GM12864 (cell line): ENCODE results near the gene TMEM150C.

Experiments
- DNase-seq: peaks from one replicate; pipeline ENCODE4 v3.0.0-alpha.2; 2011; ENCODE audit warnings: low read depth
- H3K4me3 ChIP-seq: 2 replicates; pipeline ENCODE4 v1.5.1; 2011; ENCODE audit warnings: mild to moderate bottlenecking, low read depth, low read length, control low read depth
- CTCF ChIP-seq: IDR thresholded peaks from 2 replicates; pipeline ENCODE4 v1.5.1; 2011; ENCODE audit warnings: low read depth, mild to moderate bottlenecking, moderate library complexity, low read length, control low read depth, inconsistent platforms; ENCODE audit errors: missing control alignments

Gene TMEM150C

GRCh38 chr4:82585690-82586435 lies 24.1 kb upstream of the TMEM150C start:
- H3K4me3 ChIP-seq, result no peak overlapping the region
- no peak for TF ChIP-seq CTCF
- no peak for DNase-seq

- TF ChIP-seq CTCF, result no peak
- no peak for DNase-seq
- no peak overlapping the region for H3K4me3 ChIP-seq
These were observed 23.1 kb upstream of the TMEM150C start for GRCh38 chr4:82584931-82585330.

GRCh38 chr4:82583897-82584587 lies 22.3 kb upstream of the TMEM150C start:
- H3K4me3 ChIP-seq, result no peak overlapping the region
- TF ChIP-seq CTCF, result no peak
- no peak for DNase-seq

- no peak overlapping the region for H3K4me3 ChIP-seq
- no peak for DNase-seq
- no peak for TF ChIP-seq CTCF
These were observed 18.1 kb upstream of the TMEM150C start for GRCh38 chr4:82579932-82580331.

- H3K4me3 ChIP-seq, result no peak overlapping the region
- no peak for TF ChIP-seq CTCF
- DNase-seq, result no peak
These were observed 17.1 kb upstream of the TMEM150C start for GRCh38 chr4:82578935-82579334.

GRCh38 chr4:82577451-82577850 lies 15.7 kb upstream of the TMEM150C start:
- no peak for TF ChIP-seq CTCF
- no peak for DNase-seq
- H3K4me3 ChIP-seq, result no peak overlapping the region

GRCh38 chr4:82569727-82570126 lies 7.9 kb upstream of the TMEM150C start:
- no peak overlapping the region for H3K4me3 ChIP-seq
- no peak for TF ChIP-seq CTCF
- no peak for DNase-seq
